GM12878 (cell line): ENCODE measurements around the gene DUSP12. TPM values are rescaled to one million over a fixed set of nuclear protein-coding genes. Genes with fewer than 3 reads are reported as not detected.
A peak's percentile ranks its signal among the peaks of the same experiment; 100 is the strongest.

ENCODE experiments used
- ATAC-seq: fragments of 200-7000 bp; cut with Tn5 transposase; 3 replicates; pipeline ENCODE4 v1.9.1; 2020; ENCODE audit warnings: mild to moderate bottlenecking, moderate library complexity
- BruUV-seq: library from RNA; stranded (reverse); fragments of 400-500 nt; replicated peaks from 2 replicates; lab custom pipeline; 2021; lab: Mats Ljungman, UMichigan
- CTCF ChIA-PET: fragments of 300-600 bp; sonication (Branson Sonifier 250); formaldehyde crosslinking; extraction: SDS; loops from one replicate; lab custom pipeline; 2021; ENCODE audit warnings: inconsistent platforms; lab: Yijun Ruan, JAX
- POLR2A ChIA-PET: fragments of 350-600 bp; formaldehyde crosslinking; extraction: SDS; loops from one replicate; lab custom pipeline; 2021; ENCODE audit warnings: inconsistent platforms; lab: Charles Lee
- RAD21 ChIA-PET: fragments of 300-600 bp; sonication (Branson Sonifier 250); formaldehyde crosslinking; loops from one replicate; lab custom pipeline; 2023; ENCODE audit warnings: antibody characterized with exemption; ENCODE audit not compliant: unreplicated experiment; lab: Charles Lee
- SMC1A ChIA-PET: fragments of 300-600 bp; sonication (Branson Sonifier 250); formaldehyde crosslinking; loops from one replicate; lab custom pipeline; 2023; ENCODE audit not compliant: unreplicated experiment, uncharacterized antibody; lab: Charles Lee
- DNase-seq: peaks from one replicate; pipeline ENCODE4 v3.0.0-alpha.2; 2011; ENCODE audit warnings: low read depth, low spot score
- FAIRE-seq: peaks from 3 replicates; lab custom pipeline; 2011; peaks lifted over from hg19 to GRCh38; lab: Jason Lieb, UNC
- H2AFZ ChIP-seq: 2 replicates; pipeline ENCODE4 v1.6.0; 2011; ENCODE audit warnings: low read depth, low read length, control low read depth; ENCODE audit not compliant: control insufficient read depth
- H3K27ac ChIP-seq: 2 replicates; pipeline ENCODE4 v1.5.1; 2011; ENCODE audit warnings: control low read depth; ENCODE audit not compliant: control insufficient read depth, insufficient read depth
- H3K27me3 ChIP-seq, 2 experiments: replicated peaks in 1 of 2; 2 replicates each; pipeline versions ENCODE4 v1.6.0 to v1.6.1; 2011; ENCODE audit warnings: low read length in 1 of 2; ENCODE audit not compliant: control insufficient read depth in 2 of 2, insufficient read depth in 2 of 2
- H3K36me3 ChIP-seq, 2 experiments: 2 replicates each; pipeline ENCODE4 v1.5.1; 2011; ENCODE audit warnings: low read length in 1 of 2; ENCODE audit not compliant: control insufficient read depth in 2 of 2, insufficient read depth in 2 of 2
- H3K4me1 ChIP-seq: 2 replicates; pipeline ENCODE4 v1.6.1; 2011; ENCODE audit warnings: mild to moderate bottlenecking, low read length, moderate library complexity, mixed read lengths; ENCODE audit not compliant: control insufficient read depth, insufficient read depth
- H3K4me2 ChIP-seq: 2 replicates; pipeline ENCODE4 v1.6.0; 2011; ENCODE audit warnings: control low read depth; ENCODE audit not compliant: control insufficient read depth, insufficient read depth
- H3K4me3 ChIP-seq: fragments of 200-600 bp; sonication (generic); 2 replicates; pipeline ENCODE4 v1.5.1; 2016
- H3K79me2 ChIP-seq: 2 replicates; pipeline ENCODE4 v1.6.0; 2011; ENCODE audit warnings: low read length; ENCODE audit not compliant: control insufficient read depth, insufficient read depth
- H3K9ac ChIP-seq: 2 replicates; pipeline ENCODE4 v1.8.0; 2011; ENCODE audit warnings: low read length, control low read depth, mixed read lengths; ENCODE audit not compliant: control insufficient read depth, insufficient read depth
- H3K9me3 ChIP-seq: replicated peaks from 3 replicates; pipeline ENCODE4 v1.5.1; 2011; ENCODE audit warnings: mild to moderate bottlenecking, low read length; ENCODE audit not compliant: control insufficient read depth, insufficient read depth
- H4K20me1 ChIP-seq: 2 replicates; pipeline ENCODE4 v1.6.0; 2011; ENCODE audit not compliant: control insufficient read depth, insufficient read depth
- IRF4 ChIP-seq: IDR thresholded peaks from 2 replicates; pipeline ENCODE4 v1.6.1; 2011; ENCODE audit warnings: low read depth, low read length
- MEF2A ChIP-seq: IDR thresholded peaks from 2 replicates; pipeline ENCODE4 v1.6.1; 2011; ENCODE audit warnings: low read depth, mild to moderate bottlenecking, low read length, moderate library complexity; ENCODE audit not compliant: insufficient read depth
- NFIC ChIP-seq: IDR thresholded peaks from 2 replicates; pipeline ENCODE4 v1.6.1; 2012; ENCODE audit warnings: low read depth, mild to moderate bottlenecking, inconsistent platforms, low read length, moderate library complexity
- PAX8 ChIP-seq: fragments of 450-650 bp; IDR thresholded peaks from 2 replicates; pipeline ENCODE4 v1.6.1; 2017; ENCODE audit warnings: mild to moderate bottlenecking, moderate library complexity
- PRDM15 ChIP-seq: fragments of 450-650 bp; formaldehyde crosslinking; IDR thresholded peaks from 2 replicates; pipeline ENCODE4 v1.4.0; 2020; ENCODE audit warnings: mild to moderate bottlenecking, moderate library complexity
- RELA ChIP-seq: fragments of 450-650 bp; IDR thresholded peaks from 2 replicates; pipeline ENCODE4 v1.8.0; 2014; ENCODE audit warnings: borderline replicate concordance; ENCODE audit not compliant: partially characterized antibody
- SMC3 ChIP-seq: IDR thresholded peaks from 2 replicates; pipeline ENCODE4 v1.6.1; 2011; ENCODE audit warnings: low read length, improper control_type of control experiment, borderline replicate concordance
- SREBF1 ChIP-seq: IDR thresholded peaks from 2 replicates; pipeline ENCODE4 v1.6.1; 2012; ENCODE audit warnings: mild to moderate bottlenecking, low read length
- STAT1 ChIP-seq: fragments of 450-650 bp; conservative IDR thresholded peaks from 2 replicates; pipeline ENCODE4 v1.6.1; 2014; ENCODE audit warnings: antibody characterized with exemption, mild to moderate bottlenecking
- ZBTB40 ChIP-seq: fragments of 450-650 bp; IDR thresholded peaks from 2 replicates; pipeline ENCODE4 v1.6.1; 2016; ENCODE audit warnings: mild to moderate bottlenecking, moderate library complexity, borderline replicate concordance
- ZNF217 ChIP-seq: fragments of 450-650 bp; IDR thresholded peaks from 2 replicates; pipeline ENCODE4 v1.6.1; 2017; ENCODE audit warnings: antibody characterized with exemption, mild to moderate bottlenecking
- ZNF622 ChIP-seq: fragments of 450-650 bp; IDR thresholded peaks from 2 replicates; pipeline ENCODE4 v1.6.1; 2017; ENCODE audit warnings: mild to moderate bottlenecking, inconsistent platforms
- ZZZ3 ChIP-seq: IDR thresholded peaks from 2 replicates; pipeline ENCODE4 v1.6.1; 2011; ENCODE audit warnings: low read depth; ENCODE audit not compliant: control insufficient read depth, insufficient read length
- WGBS: methylation state at CpG from one replicate; pipeline ENCODE4 v1.1.6; 2016; ENCODE audit warnings: low lambda C conversion rate; ENCODE audit not compliant: insufficient replicate concordance, insufficient coverage; ENCODE audit errors: missing lambda C conversion rate; 5-methylcytosine and 5-hydroxymethylcytosine counted together
- in situ Hi-C: fragments of 300-500 bp; cut with MboI; formaldehyde crosslinking; loops from 9 replicates; pipeline ENCODE4 v1.14.3; 2018; ENCODE audit warnings: mixed read lengths
- intact Hi-C: fragments of 100-400 bp; cut with micrococcal nuclease; formaldehyde crosslinking; loops from one replicate; pipeline ENCODE4 v1.14.2; 2022; ENCODE audit not compliant: unreplicated experiment
- polyA plus RNA-seq, 11 experiments: library from polyadenylated mRNA; depleted of rRNA in 4 of 11; unstranded in 6 of 11; stranded (reverse) in 5 of 11; fragments of >200 nt; fragmentation: Nextera tagmentation in 4 of 11; fragmentation: Illumina TruSeq in 1 of 11; extraction: Ambion mirVana in 4 of 11; extraction: Trizol in 1 of 11; gene quantifications; 1 replicate in 1 of 11; 2 replicates in 10 of 11; pipeline versions ENCODE4 v1.2.1 to v1.2.3, GENCODE V29; 2011 to 2016; ENCODE audit warnings: inconsistent platforms in 2 of 11, missing spikeins in 2 of 11, low read depth in 1 of 11
- total RNA-seq, 4 experiments: library from RNA; depleted of rRNA in 3 of 4; stranded (reverse); fragments of >200 nt in 3 of 4; fragmentation: Illumina TruSeq in 1 of 4; extraction: Trizol in 1 of 4; gene quantifications; 2 replicates each; pipeline versions ENCODE4 v1.2.1 to v1.2.3, GENCODE V29; 2013 to 2021
- TF ChIP-seq, protein P1 (sequence below): fragments of 150-350 bp; IDR thresholded peaks from 2 replicates; pipeline ENCODE4 v1.6.1; 2014; ENCODE audit warnings: mild to moderate bottlenecking, low read depth, low read length

DUSP12 gene
- total and polyA plus RNA-seq, 10 of the 15 experiments (the other 5 are each of a cell fraction or from before 2014, with no cell fraction given) = 7.0 to 51.5 (median 35.4) TPM

DNA sequence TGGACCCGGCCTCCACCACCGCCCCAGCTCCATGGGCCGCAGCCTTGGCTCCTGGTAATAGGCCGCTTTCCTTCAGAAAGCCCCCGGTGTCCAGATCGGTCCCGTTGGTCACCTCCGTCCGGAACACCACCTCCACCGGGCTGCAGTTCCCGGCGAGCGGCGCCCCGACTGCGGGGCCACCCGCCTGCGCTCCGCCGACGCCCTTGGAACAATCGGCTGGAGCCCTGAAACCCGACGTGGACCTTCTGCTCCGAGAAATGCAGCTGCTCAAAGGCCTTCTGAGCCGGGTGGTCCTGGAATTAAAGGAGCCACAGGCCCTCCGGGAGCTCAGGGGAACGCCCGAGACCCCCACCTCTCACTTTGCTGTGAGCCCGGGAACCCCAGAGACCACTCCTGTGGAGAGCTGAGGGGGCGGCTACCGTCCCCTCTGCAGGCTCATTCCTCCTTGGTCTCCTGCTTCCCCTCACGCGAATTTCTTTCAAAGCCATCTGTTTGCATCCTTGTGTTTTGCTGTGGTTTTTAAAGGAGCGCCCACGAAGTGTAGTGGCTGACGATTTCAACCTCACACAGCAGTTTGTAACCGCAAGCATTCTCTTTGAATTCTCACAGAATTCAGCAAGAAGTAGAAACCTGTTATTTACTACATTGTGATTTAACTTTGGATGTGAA is 22.2 kb upstream of the DUSP12 start:
- CTCF ChIA-PET = interaction anchor here (0.8 to 5.8 kb wide), 5 partner anchors 12 to 327 kb away, joined by 3 to 86 read pairs (median 5); no protein-coding TSS in a partner anchor
- TF ChIP-seq ZBTB40 (no peak), SMC3 (no peak), NFIC (0 out of 2 replicates have a peak, but pooled peaks have one; percentile 56), PRDM15 (CRISPR knock-in tag) (no peak), IRF4 (no peak), SREBF1 (no peak), MEF2A (0 out of 2 replicates have a peak, but pooled peaks have one; percentile 4), STAT1 (no peak), ZNF217 (no peak), ZNF622 (no peak), RELA (no peak), PAX8 (no peak), ZZZ3 (no peak)
- TF ChIP-seq, protein P1, sequence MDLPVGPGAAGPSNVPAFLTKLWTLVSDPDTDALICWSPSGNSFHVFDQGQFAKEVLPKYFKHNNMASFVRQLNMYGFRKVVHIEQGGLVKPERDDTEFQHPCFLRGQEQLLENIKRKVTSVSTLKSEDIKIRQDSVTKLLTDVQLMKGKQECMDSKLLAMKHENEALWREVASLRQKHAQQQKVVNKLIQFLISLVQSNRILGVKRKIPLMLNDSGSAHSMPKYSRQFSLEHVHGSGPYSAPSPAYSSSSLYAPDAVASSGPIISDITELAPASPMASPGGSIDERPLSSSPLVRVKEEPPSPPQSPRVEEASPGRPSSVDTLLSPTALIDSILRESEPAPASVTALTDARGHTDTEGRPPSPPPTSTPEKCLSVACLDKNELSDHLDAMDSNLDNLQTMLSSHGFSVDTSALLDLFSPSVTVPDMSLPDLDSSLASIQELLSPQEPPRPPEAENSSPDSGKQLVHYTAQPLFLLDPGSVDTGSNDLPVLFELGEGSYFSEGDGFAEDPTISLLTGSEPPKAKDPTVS = no peak

More for the DNA sequence above, 22.2 kb upstream of the DUSP12 start:
- Histone ChIP-seq H3K9me3 (no peaks in the 10 kb centered on the region), H3K27me3 (no peaks in the 10 kb centered on the region), H3K79me2 (peaks cover 12% of the 10 kb centered on the region), H3K9ac (peak overlapping the region; percentile 85), H4K20me1 (no peaks in the 10 kb centered on the region), H2AFZ (peak overlapping the region; percentile 2), H3K4me2 (peak overlapping the region; percentile 89), H3K27ac (peak overlapping the region; percentile 84), H3K4me1 (peaks cover 37% of the 10 kb centered on the region), H3K36me3 (no peaks in the 10 kb centered on the region), H3K4me3 (peak overlapping the region; percentile 92)
- SMC1A ChIA-PET = interaction anchor here (0.9 to 6.4 kb wide), 4 partner anchors 10 to 20 kb away, joined by 4 to 84 read pairs (median 33); partner anchors contain the start of gene FCRLA
- intact Hi-C loops = loop anchor here (2.0 kb wide), 1 partner anchor 21 kb away; the partner anchor contains the start of gene FCRLA
- WGBS = under 1% methylated on average over 38 of the region's 38 CpGs
- in situ Hi-C loops = no loop called here
- POLR2A ChIA-PET = interaction anchor here (0.9 to 4.6 kb wide), 5 partner anchors 9 to 20 kb away, joined by 3 to 34 read pairs (median 4); partner anchors contain the start of gene FCRLA
- TSS peak; percentile 95 for BruUV-seq
- ATAC-seq (peak; percentile 9), DNase-seq (no peak), FAIRE-seq (no peak)
- RAD21 ChIA-PET = interaction anchor here (1.0 to 6.1 kb wide), 3 partner anchors 11 to 22 kb away, joined by 4 to 85 read pairs (median 32); partner anchors contain the start of gene FCRLA
